COLO829 (cell line): ENCODE data around the gene PSMG1.
"Not testable (repeated sequence)": the region's sequence is repeated elsewhere in the genome, so short reads cannot be mapped to it uniquely, and the experiment has no call there.

Source experiments
- DNase-seq: peaks from one replicate; pipeline ENCODE4 v3.0.0; 2012; ENCODE audit warnings: low spot score

The PSMG1 gene

GRCh38 chr21:39156024-39156423 lies 27.2 kb downstream of the PSMG1 start:
- DNase-seq: no peak

- no peak for DNase-seq
Measured at GRCh38 chr21:39155578-39155977, 27.7 kb downstream of the PSMG1 start.

GRCh38 chr21:39153842-39154241 lies 29.4 kb downstream of the PSMG1 start:
- no peak for DNase-seq

- no peak for DNase-seq
Measured at GRCh38 chr21:39153373-39153772, 29.9 kb downstream of the PSMG1 start.

GRCh38 chr21:39152271-39152670 lies 31.0 kb downstream of the PSMG1 start:
- DNase-seq: no peak

- no peak for DNase-seq
Measured at GRCh38 chr21:39150877-39151276, 32.4 kb downstream of the PSMG1 start.

- DNase-seq: no peak
Measured at GRCh38 chr21:39150316-39150715, 32.9 kb downstream of the PSMG1 start.

- DNase-seq: no peak
Measured at GRCh38 chr21:39149882-39150281, 33.4 kb downstream of the PSMG1 start.

GRCh38 chr21:39148975-39149374 lies 34.3 kb downstream of the PSMG1 start:
- DNase-seq: no peak

GRCh38 chr21:39144191-39144590 lies 39.1 kb downstream of the PSMG1 start:
- DNase-seq: no peak

GRCh38 chr21:39142972-39143371 lies 40.3 kb downstream of the PSMG1 start:
- DNase-seq: no peak

- DNase-seq: no peak
Measured at GRCh38 chr21:39141502-39141901, 41.7 kb downstream of the PSMG1 start.

GRCh38 chr21:39137248-39138178 lies 45.7 kb downstream of the PSMG1 start:
- DNase-seq: peak; percentile 84

GRCh38 chr21:39136711-39137110 lies 46.5 kb downstream of the PSMG1 start:
- no peak for DNase-seq

- not testable (repeated sequence) for DNase-seq
Measured at GRCh38 chr21:39136138-39136537, 47.1 kb downstream of the PSMG1 start.

GRCh38 chr21:39134288-39134810 lies 48.9 kb downstream of the PSMG1 start:
- DNase-seq: no peak

GRCh38 chr21:39132248-39132647 lies 51.0 kb downstream of the PSMG1 start:
- DNase-seq: no peak

GRCh38 chr21:39131791-39132190 lies 51.5 kb downstream of the PSMG1 start:
- DNase-seq: no peak

GRCh38 chr21:39127506-39127905 lies 55.7 kb downstream of the PSMG1 start:
- DNase-seq: no peak

- no peak for DNase-seq
Measured at GRCh38 chr21:39126486-39126806, 56.8 kb downstream of the PSMG1 start.

GRCh38 chr21:39125752-39126485 lies 57.3 kb downstream of the PSMG1 start:
- peak; percentile 66 for DNase-seq
